GM21576 (cell line): ENCODE measurements around the gene SEMA5A.

Experiments
- ATAC-seq: cut with Tn5 transposase; IDR thresholded peaks from one replicate; pipeline ENCODE4 v1.9.1; 2021; ENCODE audit warnings: mild to moderate bottlenecking, moderate library complexity; ENCODE audit not compliant: unreplicated experiment

The SEMA5A gene

DNA sequence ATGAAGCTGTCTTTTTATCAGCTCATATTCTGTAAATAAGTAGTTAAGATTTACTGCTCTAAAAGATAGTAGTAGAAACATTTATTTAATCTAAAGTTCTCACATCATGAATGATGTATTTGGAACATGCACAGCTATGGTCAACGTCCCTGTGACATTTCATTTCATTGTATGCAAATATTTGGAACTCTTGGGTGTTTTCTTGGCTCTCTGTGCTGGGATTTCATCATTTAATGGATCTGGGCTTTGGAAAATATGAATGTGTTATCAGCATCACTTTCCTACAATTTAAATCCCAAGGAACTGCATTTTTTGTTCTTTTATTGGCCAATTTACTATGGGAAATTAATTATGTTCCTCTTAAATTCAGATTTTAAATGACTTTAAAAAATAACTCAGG is 462.9 kb downstream of the SEMA5A start:
- ATAC-seq, result no peak

DNA sequence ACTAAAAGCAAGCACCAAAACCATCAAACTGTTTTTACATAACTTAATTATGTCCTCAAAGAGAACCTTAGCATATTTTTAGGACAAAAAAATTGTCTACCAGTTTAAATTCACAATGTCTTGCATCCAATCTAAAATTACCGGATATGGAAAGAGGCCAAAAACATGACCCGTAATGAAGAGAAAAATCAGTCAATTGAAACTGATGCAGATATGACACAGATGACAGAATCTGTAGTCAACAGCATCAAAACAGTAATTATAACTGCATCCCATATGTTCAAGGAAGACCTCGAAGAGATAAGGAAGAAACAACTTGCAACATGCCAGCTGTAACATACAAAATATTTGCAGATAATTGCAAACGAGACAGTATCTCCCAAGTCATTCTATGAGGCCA is 473.2 kb downstream of the SEMA5A start:
- no peak for ATAC-seq

GRCh38 chr5:9071524-9071923 is 474.4 kb downstream of the SEMA5A start:
- no peak for ATAC-seq

GRCh38 chr5:9071074-9071473 is 474.8 kb downstream of the SEMA5A start:
- no peak for ATAC-seq

- no peak for ATAC-seq
Measured at GRCh38 chr5:9069650-9070049, 476.2 kb downstream of the SEMA5A start.

DNA sequence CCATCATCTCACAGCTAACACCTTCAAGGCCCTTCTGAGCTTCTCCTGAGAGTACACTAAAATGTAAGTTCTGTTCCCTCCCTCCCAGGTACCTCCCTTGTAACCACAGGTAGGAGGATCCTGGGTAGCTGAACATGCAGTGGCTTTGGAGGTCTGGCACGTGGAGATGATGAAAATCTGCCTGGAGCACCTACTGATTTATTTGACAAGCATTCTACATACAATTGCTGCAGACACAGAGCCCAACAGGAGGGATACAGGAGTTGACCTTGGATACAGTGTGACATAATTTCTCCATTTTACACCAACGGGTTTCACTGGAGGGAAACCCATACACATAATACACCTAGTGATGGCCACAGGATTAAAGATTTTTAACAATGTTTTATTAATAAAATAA is 478.7 kb downstream of the SEMA5A start:
- ATAC-seq, result no peak

DNA sequence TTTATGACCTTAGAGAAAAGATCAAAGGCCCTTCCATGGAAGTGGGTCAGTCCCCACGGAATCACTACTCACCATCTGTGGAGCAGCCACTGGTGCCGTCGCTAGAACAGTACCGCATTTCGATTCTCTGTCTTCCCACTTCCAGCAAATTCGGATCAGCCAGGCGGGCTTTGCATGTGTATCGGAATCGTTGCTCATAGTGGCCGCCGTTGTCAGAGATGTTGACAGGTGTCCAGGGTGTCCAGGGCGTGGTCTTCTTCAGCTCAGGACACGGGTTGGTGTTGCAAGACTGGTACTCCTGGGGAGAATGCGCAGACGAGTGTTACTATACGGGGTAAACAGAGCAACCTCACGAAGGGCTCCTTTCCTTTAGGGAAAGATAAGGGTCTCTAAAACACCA is 479.5 kb downstream of the SEMA5A start:
- ATAC-seq, result no peak

DNA sequence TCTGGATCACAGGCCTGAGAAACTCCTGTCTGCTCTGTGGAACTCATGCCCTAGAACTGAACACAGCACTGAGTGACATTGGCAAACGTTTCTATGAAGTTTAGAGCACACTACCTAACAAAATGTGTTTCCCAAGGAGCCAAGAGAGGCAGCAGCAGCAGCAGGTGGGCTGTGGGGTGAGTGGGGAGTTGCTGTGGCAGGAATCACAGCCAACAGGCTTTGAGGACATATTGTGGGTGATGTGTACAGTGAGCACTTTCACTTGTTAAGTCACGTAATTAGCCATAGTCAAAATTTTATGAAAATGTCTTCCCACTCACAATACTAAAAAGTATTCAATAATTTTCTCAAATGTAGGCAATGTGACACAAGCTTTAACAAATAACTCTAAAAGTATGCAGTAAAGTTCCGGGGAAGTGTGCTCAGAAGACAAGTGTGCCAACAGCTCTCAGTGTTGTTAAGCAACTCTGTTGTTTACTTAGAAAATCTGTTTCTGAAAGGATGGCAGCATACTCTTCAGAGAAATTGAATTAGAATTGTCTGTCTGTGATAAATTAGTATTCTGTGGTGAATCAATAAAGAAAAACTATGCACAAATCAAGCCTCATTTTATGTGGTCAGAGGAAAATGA is 482.1 kb downstream of the SEMA5A start:
- ATAC-seq, result no peak

DNA sequence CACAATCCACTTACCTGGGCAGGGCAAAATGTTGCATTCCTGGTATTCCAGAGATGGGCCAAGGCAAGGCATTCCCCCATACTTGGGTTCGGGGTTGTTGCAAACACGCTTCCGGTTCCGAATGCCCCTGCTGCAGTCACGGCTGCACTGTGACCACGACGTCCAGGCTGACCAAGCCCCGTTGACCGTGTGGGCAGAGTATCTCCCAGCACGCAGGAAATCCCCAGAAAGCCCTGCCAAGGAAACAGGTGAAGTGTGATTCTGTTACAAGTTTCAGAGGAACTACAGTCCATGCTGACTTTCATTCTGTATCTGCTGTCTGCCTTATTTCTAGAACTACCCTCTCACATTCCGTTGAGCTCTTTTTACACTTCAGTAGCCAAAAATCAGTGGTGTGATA is 483.0 kb downstream of the SEMA5A start:
- no peak for ATAC-seq

GRCh38 chr5:9059920-9060691 is 485.8 kb downstream of the SEMA5A start:
- no peak for ATAC-seq

DNA sequence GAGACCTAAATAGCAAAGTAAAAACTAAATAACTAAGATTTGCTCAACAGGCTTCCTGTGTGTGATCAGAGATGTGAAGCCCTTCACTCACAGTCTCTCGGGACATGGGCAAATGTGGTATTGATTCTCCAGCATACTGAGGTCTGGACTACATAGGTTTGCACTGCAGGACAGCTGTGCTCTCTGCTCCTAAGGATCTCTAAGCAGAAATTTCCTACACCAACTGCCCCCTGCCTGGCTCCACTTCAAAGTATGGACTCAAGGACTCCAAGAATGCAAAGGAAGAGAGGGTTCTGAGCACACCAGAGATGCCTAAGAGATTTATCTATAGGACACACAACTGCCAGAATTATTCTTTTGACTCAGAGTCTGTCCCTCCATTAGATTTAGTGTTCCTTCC is 487.2 kb downstream of the SEMA5A start:
- ATAC-seq, result no peak

DNA sequence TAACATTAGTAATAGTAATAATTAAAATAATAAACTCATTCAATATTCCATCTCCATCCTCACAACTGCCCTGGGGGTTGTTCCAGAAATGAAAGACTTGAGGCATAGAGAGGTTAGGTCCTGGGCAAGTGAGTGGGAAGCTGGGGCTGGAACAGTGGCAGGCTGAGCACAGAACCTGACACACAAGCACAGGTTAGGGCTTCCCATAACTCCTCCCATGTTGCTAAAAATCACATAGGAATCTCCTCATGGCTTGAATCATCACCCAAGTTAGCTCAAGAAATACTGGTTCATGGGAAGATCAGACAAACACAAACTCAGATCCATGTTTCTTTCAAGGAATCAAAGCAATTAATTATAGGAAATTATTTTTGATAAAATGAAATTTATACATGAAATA is 487.7 kb downstream of the SEMA5A start:
- ATAC-seq, result no peak

GRCh38 chr5:9057406-9058000 is 488.4 kb downstream of the SEMA5A start:
- ATAC-seq, result no peak

DNA sequence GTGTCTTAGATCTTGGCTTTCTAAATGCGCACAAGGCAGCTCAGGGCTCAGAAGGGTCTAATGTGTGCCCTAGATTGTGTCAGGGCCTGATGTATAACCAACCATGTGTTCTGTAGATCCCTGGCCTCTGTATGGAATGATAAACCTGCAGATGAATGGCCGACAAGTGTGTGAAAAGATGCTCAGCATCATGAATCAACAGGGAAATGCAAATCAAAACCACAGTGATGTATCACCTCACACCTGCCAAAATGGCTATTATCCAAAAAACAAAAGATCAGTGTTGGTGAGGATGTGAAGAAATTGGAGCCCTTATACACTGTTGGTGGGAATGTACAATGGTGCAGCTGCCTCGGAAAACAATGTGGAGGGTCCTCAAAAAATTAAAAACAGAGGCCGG is 489.8 kb downstream of the SEMA5A start:
- ATAC-seq, result no peak

- no peak for ATAC-seq
Measured at GRCh38 chr5:9054821-9055589, 490.9 kb downstream of the SEMA5A start.

DNA sequence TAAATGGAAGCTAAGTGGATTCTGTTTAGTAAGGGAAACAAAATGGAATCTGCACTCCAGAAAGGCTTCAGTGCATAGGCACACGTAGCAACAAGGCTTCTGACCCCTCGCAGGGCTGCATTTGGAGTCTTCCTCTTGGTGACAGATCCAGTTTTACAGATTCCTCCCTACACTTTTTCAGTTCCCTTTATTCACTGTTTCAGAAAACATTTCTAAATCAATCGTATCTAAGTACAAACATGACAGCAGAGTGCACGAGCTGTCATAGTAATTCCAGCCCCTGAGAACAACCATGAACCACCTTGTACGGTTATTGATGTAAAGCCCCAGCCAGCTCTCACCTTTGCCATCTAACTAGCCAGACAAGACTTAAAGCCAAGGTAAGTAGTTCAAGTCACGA is 491.6 kb downstream of the SEMA5A start:
- no peak for ATAC-seq

GRCh38 chr5:9052421-9052820 is 493.5 kb downstream of the SEMA5A start:
- no peak for ATAC-seq

DNA sequence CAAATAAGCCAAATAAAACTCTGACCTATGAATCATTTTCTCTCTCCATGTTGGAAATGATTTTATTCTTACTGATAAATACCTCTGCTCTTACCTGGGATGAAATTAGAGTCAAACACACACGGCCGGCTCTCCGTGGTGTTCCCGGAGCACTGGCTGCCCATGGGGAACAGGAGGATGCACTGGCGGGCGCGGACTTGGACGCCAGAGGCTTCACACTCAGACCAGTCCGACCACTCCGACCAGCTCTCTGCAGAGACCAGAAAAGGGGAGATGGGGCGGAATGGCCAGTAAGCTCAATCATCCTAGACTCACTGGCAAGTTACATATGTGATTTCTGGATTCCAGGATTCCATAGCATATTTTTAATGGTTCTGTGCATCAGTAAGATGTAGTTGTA is 494.1 kb downstream of the SEMA5A start:
- ATAC-seq, result no peak

DNA sequence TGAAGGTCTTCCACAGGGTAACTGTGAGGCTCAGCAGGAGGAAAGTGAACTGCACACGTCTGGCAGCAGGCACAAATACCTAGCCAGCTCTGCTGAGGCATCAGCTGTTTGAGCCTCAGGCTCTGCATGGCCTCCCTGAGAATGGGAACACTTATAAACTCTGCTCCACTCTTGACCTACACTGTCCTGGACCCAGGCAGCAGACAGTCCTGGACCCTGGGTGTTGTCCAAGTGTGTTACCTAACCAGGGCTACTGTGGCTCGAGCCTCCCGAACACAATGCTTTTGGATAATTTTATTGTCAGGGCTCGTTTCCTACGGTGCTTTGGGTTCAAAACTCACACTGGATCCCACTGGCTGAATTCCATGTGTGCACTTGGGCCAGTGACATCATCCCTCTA is 497.9 kb downstream of the SEMA5A start:
- ATAC-seq, result no peak

DNA sequence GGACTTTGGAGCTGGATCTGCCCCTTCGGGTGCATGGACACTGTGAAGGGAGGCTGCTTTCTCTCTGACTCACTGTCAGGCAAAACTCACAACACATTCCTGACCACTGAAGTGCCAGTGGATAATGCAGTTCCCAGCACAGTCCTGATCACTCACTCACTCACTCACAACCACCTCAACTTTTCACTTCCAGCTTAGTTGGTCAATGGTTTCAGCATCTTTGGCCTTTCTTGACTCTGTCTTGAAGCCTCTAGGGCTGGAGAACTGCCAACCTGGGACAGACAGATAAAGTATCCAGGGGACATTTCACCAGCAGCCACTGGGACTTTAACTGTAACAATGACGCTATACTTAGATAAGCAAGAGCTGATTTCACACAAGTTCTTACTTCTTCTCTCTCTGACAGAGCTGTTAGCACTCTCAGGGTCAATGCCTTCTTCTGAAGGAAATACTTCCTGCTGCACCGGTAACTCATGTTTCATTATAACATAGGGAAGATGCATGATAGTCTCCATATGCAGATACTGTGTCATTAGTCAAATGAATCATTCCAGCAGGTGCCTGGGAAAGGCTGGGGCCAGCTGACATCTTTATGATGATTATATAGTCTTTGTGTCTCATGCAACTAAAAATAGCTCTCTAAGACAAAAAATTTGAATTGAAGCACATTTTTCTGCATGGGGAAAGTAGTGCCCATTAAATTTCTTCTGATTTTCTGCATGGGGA is 499.0 kb downstream of the SEMA5A start:
- ATAC-seq, result no peak

DNA sequence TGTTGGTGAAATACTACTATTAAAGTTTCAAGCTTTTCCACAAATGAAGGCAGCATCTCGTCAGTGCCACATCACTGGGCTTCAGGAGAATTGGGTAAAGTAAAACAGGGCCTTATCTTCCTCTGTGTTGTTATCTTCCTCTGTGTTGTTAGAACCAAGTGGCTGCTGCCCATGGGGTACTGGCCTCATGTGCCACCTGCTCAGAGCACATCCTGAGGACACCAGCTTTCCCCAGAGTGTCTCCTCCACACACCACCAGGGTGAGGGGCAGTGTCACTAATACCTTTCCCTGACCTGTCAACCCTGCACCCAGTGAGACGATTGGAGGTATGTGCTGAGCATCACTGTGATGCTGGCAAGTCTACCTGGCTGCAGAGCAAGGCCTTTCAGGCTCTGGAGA is 499.9 kb downstream of the SEMA5A start:
- ATAC-seq, result no peak
